H9 (cell line): Measurements from ENCODE around the gene DHCR24. TPM values are rescaled to one million over a fixed set of nuclear protein-coding genes. Genes with fewer than 3 reads are reported as not detected.

Experiments used
- DNase-seq: peaks from one replicate; pipeline ENCODE4 v3.0.0-alpha.2; 2017
- H2AFZ ChIP-seq: one replicate; pipeline ENCODE4 v1.6.1; 2013; ENCODE audit warnings: mild to moderate bottlenecking, low read length, control low read depth, moderate library complexity
- H2AK5ac ChIP-seq: 2 replicates; pipeline ENCODE4 v1.6.1; 2013; ENCODE audit warnings: low read length, control low read depth, mixed read lengths; ENCODE audit not compliant: insufficient read length
- H2BK120ac ChIP-seq: one replicate; pipeline ENCODE4 v1.6.1; 2013; ENCODE audit warnings: low read depth, mild to moderate bottlenecking, low read length, control low read depth, inconsistent platforms; ENCODE audit not compliant: poor library complexity, severe bottlenecking
- H2BK12ac ChIP-seq: 2 replicates; pipeline ENCODE4 v1.6.1; 2013; ENCODE audit warnings: low read length, control low read depth, mixed read lengths, low read depth; ENCODE audit not compliant: insufficient read length
- H2BK15ac ChIP-seq: 2 replicates; pipeline ENCODE4 v1.6.1; 2013; ENCODE audit warnings: low read depth, low read length, control low read depth
- H2BK20ac ChIP-seq: one replicate; pipeline ENCODE4 v1.6.1; 2013; ENCODE audit warnings: low read depth, mild to moderate bottlenecking, low read length, control low read depth, inconsistent platforms; ENCODE audit not compliant: poor library complexity, severe bottlenecking
- H2BK5ac ChIP-seq: 2 replicates; pipeline ENCODE4 v1.6.1; 2013; ENCODE audit warnings: low read length, control low read depth, mixed read lengths; ENCODE audit not compliant: insufficient read length
- H3K14ac ChIP-seq: 2 replicates; pipeline ENCODE4 v1.6.1; 2013; ENCODE audit warnings: low read length, control low read depth; ENCODE audit not compliant: insufficient read depth
- H3K18ac ChIP-seq: 2 replicates; pipeline ENCODE4 v1.6.1; 2013; ENCODE audit warnings: low read depth, mild to moderate bottlenecking, mixed read lengths, low read length, control low read depth; ENCODE audit not compliant: insufficient read length
- H3K23ac ChIP-seq: 2 replicates; pipeline ENCODE4 v1.6.1; 2013; ENCODE audit warnings: low read length, control low read depth, mixed read lengths, low read depth; ENCODE audit not compliant: insufficient read length
- H3K23me2 ChIP-seq: 2 replicates; pipeline ENCODE4 v1.6.1; 2013; ENCODE audit warnings: low read depth, mild to moderate bottlenecking, mixed read lengths, low read length, control low read depth; ENCODE audit not compliant: insufficient read length, poor library complexity, severe bottlenecking
- H3K27ac ChIP-seq: 2 replicates; pipeline ENCODE4 v1.5.1; 2013; ENCODE audit warnings: low read length, control low read depth, mixed read lengths, low read depth; ENCODE audit not compliant: insufficient read length
- H3K27me3 ChIP-seq: 2 replicates; pipeline ENCODE4 v1.6.1; 2013; ENCODE audit warnings: low read length, control low read depth, inconsistent platforms; ENCODE audit not compliant: insufficient read depth
- H3K4ac ChIP-seq: 2 replicates; pipeline ENCODE4 v1.6.1; 2013; ENCODE audit warnings: low read depth, mild to moderate bottlenecking, control low read depth, inconsistent platforms, low read length, moderate library complexity
- H3K4me1 ChIP-seq: 2 replicates; pipeline ENCODE4 v1.6.1; 2013; ENCODE audit warnings: low read length, control low read depth, inconsistent platforms; ENCODE audit not compliant: insufficient read depth
- H3K4me2 ChIP-seq: 2 replicates; pipeline ENCODE4 v1.6.1; 2013; ENCODE audit warnings: low read length, control low read depth, mixed read lengths; ENCODE audit not compliant: insufficient read length, insufficient read depth
- H3K56ac ChIP-seq: 2 replicates; pipeline ENCODE4 v1.6.1; 2013; ENCODE audit warnings: low read depth, mild to moderate bottlenecking, mixed read lengths, low read length, control low read depth; ENCODE audit not compliant: insufficient read length
- H3K79me1 ChIP-seq: 2 replicates; pipeline ENCODE4 v1.6.1; 2013; ENCODE audit warnings: low read depth, mild to moderate bottlenecking, moderate library complexity, low read length, control low read depth, inconsistent platforms; ENCODE audit not compliant: insufficient read depth, poor library complexity, severe bottlenecking
- H3K79me2 ChIP-seq: 2 replicates; pipeline ENCODE4 v1.6.1; 2013; ENCODE audit warnings: low read length, control low read depth, inconsistent platforms; ENCODE audit not compliant: insufficient read depth
- H3K9ac ChIP-seq: 2 replicates; pipeline ENCODE4 v1.6.1; 2013; ENCODE audit warnings: low read length, control low read depth, mixed read lengths; ENCODE audit not compliant: insufficient read length; ENCODE audit errors: extremely low read depth
- H3K9me3 ChIP-seq: one replicate; pipeline ENCODE4 v1.6.1; 2013; ENCODE audit warnings: low read depth, low read length, inconsistent platforms; ENCODE audit not compliant: control insufficient read depth
- H3T11ph ChIP-seq: one replicate; pipeline ENCODE4 v1.6.1; 2013; ENCODE audit warnings: mild to moderate bottlenecking, low read length, control low read depth, inconsistent platforms
- H4K20me1 ChIP-seq: one replicate; pipeline ENCODE4 v1.6.1; 2013; ENCODE audit not compliant: control insufficient read depth, insufficient read length, insufficient read depth
- H4K5ac ChIP-seq: 2 replicates; pipeline ENCODE4 v1.6.1; 2013; ENCODE audit warnings: low read depth, mild to moderate bottlenecking, mixed read lengths, low read length, control low read depth; ENCODE audit not compliant: insufficient read length
- H4K8ac ChIP-seq: replicated peaks from 2 replicates; pipeline ENCODE4 v1.6.1; 2013; ENCODE audit warnings: low read length, control low read depth, mixed read lengths, low read depth; ENCODE audit not compliant: insufficient read length
- H4K91ac ChIP-seq: 2 replicates; pipeline ENCODE4 v1.6.1; 2013; ENCODE audit warnings: low read depth, mild to moderate bottlenecking, moderate library complexity, mixed read lengths, low read length, control low read depth; ENCODE audit not compliant: insufficient read length
- H3K27ac Mint-ChIP-seq, 3 experiments: 2 replicates in 2 of 3; 3 replicates in 1 of 3; pipeline ENCODE4 v1.8.0; 2020 to 2021; ENCODE audit warnings: mixed read lengths in 3 of 3, mild to moderate bottlenecking in 1 of 3, moderate library complexity in 1 of 3
- H3K27me3 Mint-ChIP-seq: 2 replicates; pipeline ENCODE4 v1.8.0; 2021; ENCODE audit warnings: low read depth, mild to moderate bottlenecking, moderate library complexity, mixed read lengths
- H3K36me3 Mint-ChIP-seq, 3 experiments: 2 replicates in 2 of 3; 3 replicates in 1 of 3; pipeline ENCODE4 v1.8.0; 2020 to 2021; ENCODE audit warnings: low read depth in 3 of 3, mixed read lengths in 3 of 3; ENCODE audit not compliant: insufficient read depth in 1 of 3
- H3K4me1 Mint-ChIP-seq, 2 experiments: 2 replicates each; pipeline ENCODE4 v1.8.0; 2020; ENCODE audit warnings: mixed read lengths in 2 of 2
- H3K4me3 Mint-ChIP-seq, 2 experiments: 2 replicates in 1 of 2; 3 replicates in 1 of 2; pipeline ENCODE4 v1.8.0; 2020 to 2021; ENCODE audit warnings: mild to moderate bottlenecking in 2 of 2, mixed read lengths in 2 of 2, moderate library complexity in 1 of 2
- H3K9me3 Mint-ChIP-seq, 2 experiments: 2 replicates in 1 of 2; 3 replicates in 1 of 2; pipeline ENCODE4 v1.8.0; 2020; ENCODE audit warnings: mild to moderate bottlenecking in 2 of 2, mixed read lengths in 2 of 2, moderate library complexity in 1 of 2
- WGBS: extraction: QIAGEN DNeasy Blood & Tissue Kit; methylation state at CpG from one replicate; pipeline ENCODE4 v1.1.7; 2013; ENCODE audit warnings: missing lambda C conversion rate, low lambda C conversion rate, mixed read lengths; ENCODE audit not compliant: insufficient read length; ENCODE audit errors: extremely low coverage; 5-methylcytosine and 5-hydroxymethylcytosine counted together
- total RNA-seq: library from RNA; stranded (reverse); gene quantifications from 2 replicates; pipeline ENCODE4 v1.2.1, GENCODE V29; 2021
- TF ChIP-seq, protein P1 (sequence below): fragments of 200-600 bp; sonication (generic); conservative IDR thresholded peaks from 3 replicates; pipeline ENCODE4 v1.8.0; 2021; ENCODE audit warnings: antibody characterized with exemption, mild to moderate bottlenecking

Gene DHCR24
- total RNA-seq, 1 experiment from 2014 or later, result 318 TPM

DNA sequence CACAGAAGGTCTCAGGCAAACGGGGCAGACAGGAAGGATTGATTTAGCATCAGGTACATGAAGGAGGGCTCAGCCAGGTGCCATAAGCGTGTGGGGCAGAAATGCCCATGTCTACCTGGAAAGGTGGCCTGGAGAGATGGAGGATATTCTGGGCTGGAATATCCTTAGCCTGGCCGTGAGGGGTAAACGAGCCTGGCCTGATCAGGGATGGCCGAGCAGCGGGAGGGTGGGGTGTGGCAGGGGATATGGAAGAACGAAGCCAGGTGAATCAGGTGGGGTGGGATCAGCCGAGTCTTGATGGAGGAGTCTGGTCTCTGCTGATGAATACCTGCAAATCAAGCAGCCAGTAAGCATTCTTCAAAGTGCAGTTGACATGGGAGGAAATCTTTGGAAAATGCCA lies 50.4 kb downstream of the DHCR24 start:
- no peaks in the 10 kb centered on the region for H3K27me3 ChIP-seq
- no peaks in the 10 kb centered on the region for H3K4me1 ChIP-seq
- TF ChIP-seq, protein P1, sequence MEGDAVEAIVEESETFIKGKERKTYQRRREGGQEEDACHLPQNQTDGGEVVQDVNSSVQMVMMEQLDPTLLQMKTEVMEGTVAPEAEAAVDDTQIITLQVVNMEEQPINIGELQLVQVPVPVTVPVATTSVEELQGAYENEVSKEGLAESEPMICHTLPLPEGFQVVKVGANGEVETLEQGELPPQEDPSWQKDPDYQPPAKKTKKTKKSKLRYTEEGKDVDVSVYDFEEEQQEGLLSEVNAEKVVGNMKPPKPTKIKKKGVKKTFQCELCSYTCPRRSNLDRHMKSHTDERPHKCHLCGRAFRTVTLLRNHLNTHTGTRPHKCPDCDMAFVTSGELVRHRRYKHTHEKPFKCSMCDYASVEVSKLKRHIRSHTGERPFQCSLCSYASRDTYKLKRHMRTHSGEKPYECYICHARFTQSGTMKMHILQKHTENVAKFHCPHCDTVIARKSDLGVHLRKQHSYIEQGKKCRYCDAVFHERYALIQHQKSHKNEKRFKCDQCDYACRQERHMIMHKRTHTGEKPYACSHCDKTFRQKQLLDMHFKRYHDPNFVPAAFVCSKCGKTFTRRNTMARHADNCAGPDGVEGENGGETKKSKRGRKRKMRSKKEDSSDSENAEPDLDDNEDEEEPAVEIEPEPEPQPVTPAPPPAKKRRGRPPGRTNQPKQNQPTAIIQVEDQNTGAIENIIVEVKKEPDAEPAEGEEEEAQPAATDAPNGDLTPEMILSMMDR, result no peak
- no peak for DNase-seq
- peaks cover under 1% of the 10 kb centered on the region in 2 experiments; a peak in 3 of 5 replicates for H3K9me3 Mint-ChIP-seq
- no peak overlapping the region for H4K5ac ChIP-seq
- H3T11ph ChIP-seq, result no peak overlapping the region
- peaks cover 10% of the 10 kb centered on the region for H3K27me3 Mint-ChIP-seq
- no peaks in the 10 kb centered on the region for H3K23me2 ChIP-seq
- no peak overlapping the region for H3K4me3 Mint-ChIP-seq
- H4K91ac ChIP-seq, result no peak overlapping the region
- no peak overlapping the region for H2BK120ac ChIP-seq
- no peak overlapping the region for H3K14ac ChIP-seq
- H2BK12ac ChIP-seq, result no peak overlapping the region
- H3K36me3 Mint-ChIP-seq, result peaks cover 0 to 1% (median 0%) of the 10 kb centered on the region in 3 experiments; a peak in 1 of 7 replicates
- H3K9me3 ChIP-seq, result no peaks in the 10 kb centered on the region
- H3K4me2 ChIP-seq, result no peak overlapping the region
- no peak overlapping the region for H2AK5ac ChIP-seq
- no peak overlapping the region for H3K27ac ChIP-seq
- no peak overlapping the region for H2AFZ ChIP-seq
- WGBS, result no CpG with 5 or more reads among the region's 8 CpGs
- H3K18ac ChIP-seq, result no peak overlapping the region
- no peaks in the 10 kb centered on the region for H3K79me2 ChIP-seq
- no peak overlapping the region for H4K8ac ChIP-seq
- H2BK5ac ChIP-seq, result no peak overlapping the region
- peaks cover 0 to 8% of the 10 kb centered on the region in 2 experiments; a peak in 2 of 4 replicates for H3K4me1 Mint-ChIP-seq
- no peak overlapping the region for H3K9ac ChIP-seq
- H2BK15ac ChIP-seq, result no peak overlapping the region
- no peak overlapping the region for H3K56ac ChIP-seq
- H3K79me1 ChIP-seq, result no peaks in the 10 kb centered on the region
- no peaks in the 10 kb centered on the region for H4K20me1 ChIP-seq
- H2BK20ac ChIP-seq, result no peak overlapping the region
- no peak overlapping the region for H3K27ac Mint-ChIP-seq
- H3K4ac ChIP-seq, result no peak overlapping the region
- no peak overlapping the region for H3K23ac ChIP-seq
